ENCODE measurements around the gene LCK. TPM values are rescaled to one million over a fixed set of nuclear protein-coding genes. Genes with fewer than 3 reads are reported as not detected.
"Not testable (repeated sequence)": the region's sequence is repeated elsewhere in the genome, so short reads cannot be mapped to it uniquely, and the experiment has no call there.

The LCK gene
- total and polyA plus RNA-seq, 2 experiments from 2014 or later = not detected

- Histone ChIP-seq H2AFZ (no peak overlapping the region), H3K4me1 (ENCODE audit: insufficient read depth) (no peaks in the 10 kb centered on the region), H3K36me3 (ENCODE audit: low read depth) (no peaks in the 10 kb centered on the region), H4K20me1 (ENCODE audit: insufficient read depth) (no peaks in the 10 kb centered on the region), H3K4me3 (no peak overlapping the region), H3K9me3 (ENCODE audit: low read depth) (no peaks in the 10 kb centered on the region), H3K27me3 (replicated peaks; ENCODE audit: insufficient read depth) (no peaks in the 10 kb centered on the region), H3F3A (ENCODE audit: insufficient read depth) (no peaks in the 10 kb centered on the region), H3K27ac (no peak overlapping the region), H3K4me2 (ENCODE audit: unreplicated experiment) (no peak overlapping the region), H3K79me2 (ENCODE audit: insufficient read depth) (no peaks in the 10 kb centered on the region), H3K9ac (no peak overlapping the region), H3K9me2 (ENCODE audit: insufficient read depth) (no peaks in the 10 kb centered on the region)
- in situ Hi-C loops (cut with MboI) = no loop called here
- TF ChIP-seq EZH2phosphoT487 (IDR thresholded peaks at IDR 0.05; ENCODE audit: insufficient read depth, low read depth) (no peak), EZH2 (IDR thresholded peaks at IDR 0.05; ENCODE audit: insufficient read depth, poor library complexity, severe bottlenecking) (no peak)
- DNase-seq = no peak
- 66 to 67% methylated on average over 9 of the region's 9 CpGs for WGBS, 2 experiments (ENCODE audit: low coverage in 1 of 2, low lambda C conversion rate in 2 of 2, missing lambda C conversion rate in 2 of 2)
Observed at GRCh38 chr1:32256473-32257226, 5.6 kb downstream of the LCK start.

GRCh38 chr1:32257227-32257508, 6.1 kb downstream of the LCK start:
- no peaks in the 10 kb centered on the region for H4K20me1 ChIP-seq (ENCODE audit: insufficient read depth)
- no peak overlapping the region for H3K27ac ChIP-seq
- no peak overlapping the region for H3K4me2 ChIP-seq (ENCODE audit: unreplicated experiment)
- H3K4me3 ChIP-seq = no peak overlapping the region
- in situ Hi-C loops (cut with MboI) = no loop called here
- no peaks in the 10 kb centered on the region for H3K79me2 ChIP-seq (ENCODE audit: insufficient read depth)
- WGBS, 2 experiments (ENCODE audit: low coverage in 1 of 2, low lambda C conversion rate in 2 of 2, missing lambda C conversion rate in 2 of 2) = 84 to 88% methylated on average over 6 of the region's 6 CpGs
- H3F3A ChIP-seq (ENCODE audit: insufficient read depth) = no peaks in the 10 kb centered on the region
- no peaks in the 10 kb centered on the region for H3K4me1 ChIP-seq (ENCODE audit: insufficient read depth)
- no peaks in the 10 kb centered on the region for H3K36me3 ChIP-seq (ENCODE audit: low read depth)
- no peaks in the 10 kb centered on the region for H3K9me3 ChIP-seq (ENCODE audit: low read depth)
- no peaks in the 10 kb centered on the region for H3K27me3 ChIP-seq (replicated peaks; ENCODE audit: insufficient read depth)
- no peak overlapping the region for H2AFZ ChIP-seq
- DNase-seq = no peak
- H3K9ac ChIP-seq = no peak overlapping the region
- H3K9me2 ChIP-seq (ENCODE audit: insufficient read depth) = no peaks in the 10 kb centered on the region
- TF ChIP-seq EZH2phosphoT487 (IDR thresholded peaks at IDR 0.05; ENCODE audit: insufficient read depth, low read depth) = no peak
- TF ChIP-seq EZH2 (IDR thresholded peaks at IDR 0.05; ENCODE audit: insufficient read depth, poor library complexity, severe bottlenecking) = no peak

DNA sequence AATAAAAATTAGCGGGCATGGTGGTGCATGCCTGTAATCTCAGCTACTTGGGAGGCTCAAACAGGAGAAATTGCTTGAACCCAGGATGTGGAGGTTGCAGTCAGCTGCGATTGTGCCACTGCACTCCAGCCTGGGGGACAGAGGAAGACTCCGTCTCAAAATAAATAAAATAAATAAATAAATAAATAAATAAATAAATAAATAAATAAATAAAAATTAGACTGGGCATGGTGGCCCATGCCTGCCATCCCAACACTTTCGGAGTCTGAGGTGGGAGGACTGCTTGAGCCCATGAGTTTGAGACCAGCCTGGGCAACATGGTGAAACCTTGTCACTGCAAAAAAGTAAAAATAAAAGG, 12.2 kb downstream of the LCK start:
- in situ Hi-C loops (cut with MboI); H3K79me2 ChIP-seq (ENCODE audit: insufficient read depth); DNase-seq; H3K9me3 ChIP-seq (ENCODE audit: low read depth); H3K4me3 ChIP-seq; H3K4me2 ChIP-seq (ENCODE audit: unreplicated experiment); H2AFZ ChIP-seq; H3K36me3 ChIP-seq (ENCODE audit: low read depth); H4K20me1 ChIP-seq (ENCODE audit: insufficient read depth); H3K4me1 ChIP-seq (ENCODE audit: insufficient read depth); H3K9ac ChIP-seq; H3K27me3 ChIP-seq (replicated peaks; ENCODE audit: insufficient read depth); H3K27ac ChIP-seq; H3F3A ChIP-seq (ENCODE audit: insufficient read depth); H3K9me2 ChIP-seq (ENCODE audit: insufficient read depth): not testable (repeated sequence)
- 96 to 97% methylated on average over 4 of the region's 4 CpGs for WGBS, 2 experiments (ENCODE audit: low coverage in 1 of 2, low lambda C conversion rate in 2 of 2, missing lambda C conversion rate in 2 of 2)

DNA sequence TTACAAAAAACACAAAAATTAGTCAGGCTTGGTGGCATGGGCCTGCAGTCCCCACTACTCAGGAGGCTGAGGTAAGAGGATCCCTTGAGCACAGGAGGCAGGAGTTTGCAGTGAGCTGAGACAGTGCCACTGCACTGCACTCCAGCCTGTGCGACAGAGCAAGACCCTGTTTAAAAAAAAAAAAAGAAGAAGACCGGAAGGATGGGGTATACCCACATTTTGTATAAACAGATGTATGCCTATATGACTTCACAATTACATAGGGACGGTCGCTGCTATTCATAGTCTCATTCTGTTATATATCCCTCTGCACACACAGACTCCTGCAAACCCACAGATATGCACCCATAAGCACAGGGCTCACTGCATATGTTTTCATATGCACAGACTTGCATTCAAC, 12.7 kb downstream of the LCK start:
- Histone ChIP-seq H3K27ac (no peak overlapping the region), H3K4me3 (no peak overlapping the region), H3K27me3 (replicated peaks; ENCODE audit: insufficient read depth) (no peaks in the 10 kb centered on the region), H3K9ac (no peak overlapping the region), H3K4me2 (ENCODE audit: unreplicated experiment) (no peak overlapping the region), H3F3A (ENCODE audit: insufficient read depth) (no peaks in the 10 kb centered on the region), H3K36me3 (ENCODE audit: low read depth) (no peaks in the 10 kb centered on the region), H3K4me1 (ENCODE audit: insufficient read depth) (no peaks in the 10 kb centered on the region), H4K20me1 (ENCODE audit: insufficient read depth) (no peaks in the 10 kb centered on the region), H3K79me2 (ENCODE audit: insufficient read depth) (no peaks in the 10 kb centered on the region), H3K9me3 (ENCODE audit: low read depth) (no peaks in the 10 kb centered on the region), H2AFZ (no peak overlapping the region), H3K9me2 (ENCODE audit: insufficient read depth) (no peaks in the 10 kb centered on the region)
- no peak for DNase-seq
- TF ChIP-seq EZH2phosphoT487 (IDR thresholded peaks at IDR 0.05; ENCODE audit: insufficient read depth, low read depth) (no peak), EZH2 (IDR thresholded peaks at IDR 0.05; ENCODE audit: insufficient read depth, poor library complexity, severe bottlenecking) (no peak)
- in situ Hi-C loops (cut with MboI) = no loop called here
- 81 to 88% methylated on average over 4 of the region's 4 CpGs for WGBS, 2 experiments (ENCODE audit: low coverage in 1 of 2, low lambda C conversion rate in 2 of 2, missing lambda C conversion rate in 2 of 2)

- no peaks in the 10 kb centered on the region for H4K20me1 ChIP-seq (ENCODE audit: insufficient read depth)
- H3K36me3 ChIP-seq (ENCODE audit: low read depth) = no peaks in the 10 kb centered on the region
- no peaks in the 10 kb centered on the region for H3K9me3 ChIP-seq (ENCODE audit: low read depth)
- H3K4me1 ChIP-seq (ENCODE audit: insufficient read depth) = no peaks in the 10 kb centered on the region
- H3K27me3 ChIP-seq (replicated peaks; ENCODE audit: insufficient read depth) = no peaks in the 10 kb centered on the region
- TF ChIP-seq EZH2 (IDR thresholded peaks at IDR 0.05; ENCODE audit: insufficient read depth, poor library complexity, severe bottlenecking) (no peak), EZH2phosphoT487 (IDR thresholded peaks at IDR 0.05; ENCODE audit: insufficient read depth, low read depth) (no peak)
- H2AFZ ChIP-seq = no peak overlapping the region
- H3K9me2 ChIP-seq (ENCODE audit: insufficient read depth) = no peaks in the 10 kb centered on the region
- H3F3A ChIP-seq (ENCODE audit: insufficient read depth) = no peaks in the 10 kb centered on the region
- DNase-seq = no peak
- H3K4me3 ChIP-seq = no peak overlapping the region
- in situ Hi-C loops (cut with MboI) = no loop called here
- no peak overlapping the region for H3K9ac ChIP-seq
- H3K4me2 ChIP-seq (ENCODE audit: unreplicated experiment) = no peak overlapping the region
- H3K79me2 ChIP-seq (ENCODE audit: insufficient read depth) = no peaks in the 10 kb centered on the region
- 95 to 96% methylated on average over 9 of the region's 9 CpGs for WGBS, 2 experiments (ENCODE audit: low coverage in 1 of 2, low lambda C conversion rate in 2 of 2, missing lambda C conversion rate in 2 of 2)
- H3K27ac ChIP-seq = no peak overlapping the region
Observed at GRCh38 chr1:32265846-32266245, 14.8 kb downstream of the LCK start.
